Hepatocyte (in vitro differentiated cells): Measurements from ENCODE around the gene CADPS2.

Source experiments
- EZH2 ChIP-seq: fragments of 200-600 bp; sonication (generic); IDR thresholded peaks from 2 replicates; pipeline ENCODE4 v1.6.1; 2016; ENCODE audit warnings: antibody characterized with exemption, mild to moderate bottlenecking, borderline replicate concordance
- EZH2phosphoT487 ChIP-seq: fragments of 200-600 bp; sonication (generic); IDR thresholded peaks from one replicate; pipeline ENCODE4 v1.6.1; 2018; ENCODE audit warnings: antibody characterized with exemption, mild to moderate bottlenecking, low read depth, moderate library complexity; ENCODE audit not compliant: unreplicated experiment, severe bottlenecking
- TF ChIP-seq, protein P1 (sequence below): fragments of 200-600 bp; sonication (generic); IDR thresholded peaks from 2 replicates; pipeline ENCODE4 v1.5.1; 2016; ENCODE audit warnings: antibody characterized with exemption, mild to moderate bottlenecking; ENCODE audit not compliant: poor library complexity

DNA sequence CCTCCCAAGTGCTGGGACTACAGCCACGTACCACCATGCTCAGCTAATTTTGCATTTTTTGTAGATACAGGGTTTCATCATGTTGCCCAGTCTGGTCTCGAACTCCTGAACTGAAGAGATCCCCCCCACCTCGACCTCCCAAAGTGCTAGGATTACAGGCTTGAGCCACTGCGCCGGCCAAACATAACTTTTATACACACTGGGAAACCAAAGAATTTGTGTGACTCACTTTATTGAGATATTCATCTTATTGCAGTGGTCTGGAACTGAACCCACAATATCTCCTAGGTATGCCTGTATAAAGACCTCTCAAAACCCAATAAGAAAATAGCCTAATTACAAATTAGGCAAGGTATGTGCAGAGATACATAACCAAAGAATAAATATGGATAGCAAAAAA lies 399.1 kb downstream of the CADPS2 start:
- TF ChIP-seq, protein P1, sequence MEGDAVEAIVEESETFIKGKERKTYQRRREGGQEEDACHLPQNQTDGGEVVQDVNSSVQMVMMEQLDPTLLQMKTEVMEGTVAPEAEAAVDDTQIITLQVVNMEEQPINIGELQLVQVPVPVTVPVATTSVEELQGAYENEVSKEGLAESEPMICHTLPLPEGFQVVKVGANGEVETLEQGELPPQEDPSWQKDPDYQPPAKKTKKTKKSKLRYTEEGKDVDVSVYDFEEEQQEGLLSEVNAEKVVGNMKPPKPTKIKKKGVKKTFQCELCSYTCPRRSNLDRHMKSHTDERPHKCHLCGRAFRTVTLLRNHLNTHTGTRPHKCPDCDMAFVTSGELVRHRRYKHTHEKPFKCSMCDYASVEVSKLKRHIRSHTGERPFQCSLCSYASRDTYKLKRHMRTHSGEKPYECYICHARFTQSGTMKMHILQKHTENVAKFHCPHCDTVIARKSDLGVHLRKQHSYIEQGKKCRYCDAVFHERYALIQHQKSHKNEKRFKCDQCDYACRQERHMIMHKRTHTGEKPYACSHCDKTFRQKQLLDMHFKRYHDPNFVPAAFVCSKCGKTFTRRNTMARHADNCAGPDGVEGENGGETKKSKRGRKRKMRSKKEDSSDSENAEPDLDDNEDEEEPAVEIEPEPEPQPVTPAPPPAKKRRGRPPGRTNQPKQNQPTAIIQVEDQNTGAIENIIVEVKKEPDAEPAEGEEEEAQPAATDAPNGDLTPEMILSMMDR = no peak
- TF ChIP-seq EZH2phosphoT487 = no peak
- no peak for TF ChIP-seq EZH2
